HG03280 (cell line): ENCODE data around the gene LIPA.
"Not testable (repeated sequence)": the region's sequence is repeated elsewhere in the genome, so short reads cannot be mapped to it uniquely, and the experiment has no call there.

ENCODE experiments used
- ATAC-seq: cut with Tn5 transposase; IDR thresholded peaks from one replicate; pipeline ENCODE4 v1.9.1; 2021; ENCODE audit warnings: mild to moderate bottlenecking, moderate library complexity; ENCODE audit not compliant: unreplicated experiment

The LIPA gene

DNA sequence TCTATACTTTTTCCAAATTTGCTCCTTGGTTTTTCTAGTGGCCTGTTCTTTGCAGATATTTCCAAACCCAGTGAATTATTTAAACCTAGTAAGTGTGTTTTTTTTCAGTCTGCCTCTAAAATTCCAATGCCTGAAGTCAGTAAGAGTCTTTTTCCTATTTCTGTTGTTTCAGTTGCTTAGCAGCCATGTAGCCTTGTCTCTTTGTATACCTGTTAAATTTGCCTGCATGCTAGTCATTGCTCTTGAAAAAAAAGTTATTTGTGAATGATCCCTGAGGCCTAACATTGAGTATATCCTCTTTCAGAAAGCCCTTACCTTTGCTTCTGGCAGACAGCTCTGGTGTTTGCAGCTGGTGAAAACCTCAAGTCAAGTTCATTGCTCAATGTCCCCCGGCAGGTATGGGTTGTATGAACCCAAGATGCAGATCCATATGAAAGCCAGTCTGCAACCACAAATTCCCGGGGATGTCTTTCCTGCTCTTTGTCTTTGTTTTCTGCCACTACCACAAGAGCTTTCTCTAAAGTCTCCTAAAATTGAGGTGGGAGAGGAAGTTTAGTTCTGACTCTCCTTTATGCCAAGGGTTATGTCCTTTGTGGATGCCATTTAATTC, 80.2 kb downstream of the LIPA start:
- ATAC-seq = no peak

DNA sequence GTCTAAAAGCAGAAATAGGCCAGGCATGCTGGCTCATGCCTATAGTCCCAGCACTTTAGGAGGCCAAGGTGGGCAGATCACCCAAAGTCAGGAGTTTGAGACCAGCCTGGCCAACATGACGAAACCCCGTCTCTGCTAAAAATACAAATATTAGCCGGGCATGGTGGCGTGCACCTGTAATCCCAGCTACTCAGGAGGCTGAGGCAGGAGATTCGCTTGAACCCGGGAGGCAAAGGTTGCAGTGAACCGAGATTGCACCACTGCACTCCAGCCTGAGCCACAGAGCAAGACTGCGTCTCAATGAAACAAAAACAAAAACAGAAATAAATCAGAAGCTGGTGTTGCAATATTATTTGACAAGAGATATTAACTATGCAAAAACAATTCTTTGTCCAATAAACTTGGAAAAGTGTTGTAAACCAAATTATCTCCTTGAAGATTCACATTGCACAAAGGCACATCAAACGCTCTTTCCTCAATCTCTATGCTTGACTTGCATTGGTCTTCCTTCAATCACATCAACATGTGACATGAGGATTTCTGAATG, 83.1 kb downstream of the LIPA start:
- not testable (repeated sequence) for ATAC-seq

DNA sequence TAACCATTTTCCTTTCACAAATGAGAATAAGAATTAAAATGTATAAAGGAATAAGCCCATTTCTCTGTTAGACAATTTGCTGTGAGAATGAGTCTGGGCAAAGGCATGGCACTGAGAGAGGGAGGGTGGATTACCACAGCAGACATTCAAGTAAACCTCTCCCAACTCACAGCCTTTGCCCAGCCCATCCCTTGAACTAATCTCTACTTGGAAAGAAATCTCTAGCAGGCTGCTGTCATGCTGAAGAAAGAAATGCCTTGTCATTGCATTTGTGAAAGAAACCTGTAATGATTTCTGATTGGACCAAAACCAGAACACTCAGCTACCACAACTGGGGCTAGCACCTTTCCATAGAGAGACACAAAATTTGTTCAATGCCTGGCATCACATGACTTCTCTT, 83.7 kb downstream of the LIPA start:
- ATAC-seq = no peak

DNA sequence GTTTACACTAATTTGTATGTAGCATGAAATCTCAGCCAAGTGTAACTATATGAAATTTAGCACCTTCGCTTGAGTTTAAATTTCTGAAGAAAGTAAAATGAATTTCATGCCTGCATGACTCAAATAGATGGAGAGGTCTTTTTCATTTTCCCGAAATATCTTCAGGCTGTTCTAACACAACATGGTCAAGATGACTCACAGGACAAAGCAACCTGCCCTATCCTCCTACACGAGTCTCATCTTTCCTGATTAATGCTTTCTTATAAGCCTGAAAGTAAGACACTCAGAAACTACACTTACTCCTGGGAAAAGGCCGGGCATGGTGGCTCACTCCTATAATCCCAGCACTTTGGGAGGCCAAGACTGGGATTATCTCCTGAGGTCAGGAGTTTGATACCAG, 85.7 kb downstream of the LIPA start:
- ATAC-seq = no peak

DNA sequence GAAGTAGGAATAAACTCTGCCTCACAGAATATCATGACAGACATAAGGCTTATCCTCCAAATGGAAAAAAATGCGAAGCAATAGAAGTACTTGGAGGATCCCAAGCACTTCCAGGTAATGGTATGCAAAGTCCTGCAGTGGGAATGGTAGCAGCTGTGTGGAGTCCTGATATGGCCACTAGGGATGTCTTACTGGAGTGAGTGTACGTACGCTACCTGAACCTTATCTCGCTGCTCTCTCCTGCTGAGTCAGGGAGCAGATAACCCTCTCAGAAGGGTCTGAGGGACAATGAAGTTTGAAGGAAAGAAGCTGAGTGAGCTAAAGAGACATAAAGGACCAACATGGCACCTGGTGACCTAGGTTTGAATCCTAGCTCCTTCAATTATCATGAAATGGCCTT, 86.7 kb downstream of the LIPA start:
- ATAC-seq = no peak

DNA sequence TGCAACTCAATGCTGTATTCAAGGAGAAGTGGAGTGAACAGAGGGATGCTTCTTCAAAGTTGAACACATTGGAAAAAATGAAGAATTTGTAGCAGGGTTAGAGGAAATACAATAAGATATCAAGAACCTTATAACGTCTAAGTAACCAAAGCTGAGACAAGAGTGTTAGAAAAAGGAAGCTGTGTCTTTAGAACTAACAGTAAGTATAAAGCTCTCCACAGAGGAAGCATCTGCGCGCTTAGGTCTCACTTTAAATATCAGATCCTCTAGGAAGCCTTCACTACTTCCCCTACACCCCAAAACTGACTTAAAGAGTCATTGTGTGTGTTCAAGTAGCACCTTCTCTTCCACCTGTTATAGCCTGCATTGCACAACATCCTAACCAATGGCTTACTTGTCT, 87.5 kb downstream of the LIPA start:
- ATAC-seq = peak; percentile 7
